G401 (cell line): ENCODE results near the gene EIF3J. TPM values are rescaled to one million over a fixed set of nuclear protein-coding genes. Genes with fewer than 3 reads are reported as not detected.
"Not testable (repeated sequence)": the region's sequence is repeated elsewhere in the genome, so short reads cannot be mapped to it uniquely, and the experiment has no call there.

ENCODE experiments used
- DNase-seq: peaks from one replicate; pipeline ENCODE4 v3.0.0-alpha.2; 2015; ENCODE audit warnings: low spot score
- in situ Hi-C: cut with HindIII; loops from 2 replicates; pipeline ENCODE4 v1.10.0; 2016; ENCODE audit warnings: low sequenced_read_pairs, mixed read lengths
- total RNA-seq: library from RNA; depleted of rRNA; stranded (reverse); fragments of >200 nt; shearing (Covaris generic); gene quantifications from 2 replicates; pipeline ENCODE4 v1.2.3, GENCODE V29; 2014

Gene EIF3J
- total RNA-seq, 1 experiment from 2014 or later = 77.0 TPM

GRCh38 chr15:44537735-44538240 is 841 bp downstream of the EIF3J start:
- in situ Hi-C loops = no loop called here
- no peak for DNase-seq

- no peak for DNase-seq
- in situ Hi-C loops = no loop called here
These were observed 4.5 kb downstream of the EIF3J start for GRCh38 chr15:44541282-44541958.

- in situ Hi-C loops = no loop called here
These were observed 5.6 kb downstream of the EIF3J start for GRCh38 chr15:44542596-44542995.

GRCh38 chr15:44544745-44545144 is 7.8 kb downstream of the EIF3J start:
- DNase-seq, in situ Hi-C loops: not testable (repeated sequence)

More at GRCh38 chr15:44542596-44542995, 5.6 kb downstream of the EIF3J start:
- no peak for DNase-seq

GRCh38 chr15:44545913-44546802 is 9.2 kb downstream of the EIF3J start:
- in situ Hi-C loops = no loop called here
- no peak for DNase-seq

GRCh38 chr15:44549152-44549551 is 12.2 kb downstream of the EIF3J start:
- in situ Hi-C loops, DNase-seq: not testable (repeated sequence)

GRCh38 chr15:44550256-44550655 is 13.3 kb downstream of the EIF3J start:
- in situ Hi-C loops = no loop called here
- DNase-seq = peak; percentile 49

GRCh38 chr15:44550734-44551133 is 13.8 kb downstream of the EIF3J start:
- DNase-seq = no peak
- in situ Hi-C loops = no loop called here

GRCh38 chr15:44554934-44555723 is 18.2 kb downstream of the EIF3J start:
- in situ Hi-C loops = no loop called here
- DNase-seq = no peak

GRCh38 chr15:44560926-44561325 is 24.0 kb downstream of the EIF3J start:
- DNase-seq, in situ Hi-C loops: not testable (repeated sequence)

GRCh38 chr15:44565387-44566154 is 28.6 kb downstream of the EIF3J start:
- no peak for DNase-seq
- in situ Hi-C loops = no loop called here

GRCh38 chr15:44566155-44566540 is 29.2 kb downstream of the EIF3J start:
- no peak for DNase-seq
- in situ Hi-C loops = no loop called here

- DNase-seq = no peak
- in situ Hi-C loops = no loop called here
These were observed 31.4 kb downstream of the EIF3J start for GRCh38 chr15:44568338-44568737.

- DNase-seq = no peak
- in situ Hi-C loops = no loop called here
These were observed 32.4 kb downstream of the EIF3J start for GRCh38 chr15:44569316-44569715.

GRCh38 chr15:44570361-44570760 is 33.4 kb downstream of the EIF3J start:
- in situ Hi-C loops = no loop called here
- no peak for DNase-seq

GRCh38 chr15:44573386-44573785 is 36.4 kb downstream of the EIF3J start:
- DNase-seq = no peak
- in situ Hi-C loops = no loop called here

GRCh38 chr15:44574734-44575133 is 37.8 kb downstream of the EIF3J start:
- DNase-seq = no peak
- in situ Hi-C loops = no loop called here

GRCh38 chr15:44580105-44580504 is 43.2 kb downstream of the EIF3J start:
- in situ Hi-C loops = no loop called here
- no peak for DNase-seq
